Pancreas (tissue), 10 donors: ENCODE data around the gene PRR14L. TPM values are rescaled to one million over a fixed set of nuclear protein-coding genes. Genes with fewer than 3 reads are reported as not detected.
"Not testable (repeated sequence)": the region's sequence is repeated elsewhere in the genome, so short reads cannot be mapped to it uniquely, and the experiment has no call there.

Source experiments
- ATAC-seq, 4 donors: fragments of 200-7000 bp; cut with Tn5 transposase; one replicate each; pipeline versions ENCODE4 v1.8.0 to v1.9.1; 2020; ENCODE audit warnings: mild to moderate bottlenecking in 4 of 4, moderate library complexity in 4 of 4
- DNase-seq, 6 donors: peaks; one replicate each; pipeline ENCODE4 v3.0.0-alpha.2; 2020
- FAIRE-seq: peaks from 2 replicates; lab custom pipeline; 2012; peaks lifted over from hg19 to GRCh38; lab: Jason Lieb, UNC
- H3K27ac ChIP-seq, 4 donors: fragments of 200-600 bp; sonication (generic); 1 replicate in 3 of 4; 2 replicates in 1 of 4; pipeline versions ENCODE4 v1.5.0 to v1.8.0; 2020
- H3K27me3 ChIP-seq, 4 donors: fragments of 200-600 bp; one replicate each; pipeline ENCODE4 v1.8.0; 2021
- H3K36me3 ChIP-seq, 3 donors: fragments of 200-600 bp; sonication (generic) in 1 of 3; one replicate each; pipeline versions ENCODE4 v1.5.0 to v1.8.0; 2020 to 2021
- H3K4me1 ChIP-seq, 3 donors: fragments of 200-600 bp; one replicate each; pipeline ENCODE4 v1.8.0; 2021
- H3K4me3 ChIP-seq, 4 donors: fragments of 200-600 bp; sonication (generic) in 2 of 4; one replicate each; pipeline versions ENCODE4 v1.5.0 to v1.8.0; 2020 to 2021
- H3K9me3 ChIP-seq, 4 donors: fragments of 200-600 bp; one replicate each; pipeline ENCODE4 v1.8.0; 2021
- CTCF ChIP-seq, 4 donors: fragments of 200-600 bp; sonication (generic) in 3 of 4; IDR thresholded peaks; one replicate each; pipeline versions ENCODE4 v1.5.0 to v1.8.0; 2021; ENCODE audit warnings: antibody characterized with exemption in 4 of 4
- WGBS, 2 donors: extraction: QIAGEN DNeasy Blood & Tissue Kit; methylation state at CpG; one replicate each; pipeline ENCODE4 v1.1.7; 2013; 5-methylcytosine and 5-hydroxymethylcytosine counted together
- intact Hi-C, 3 donors: fragments of 100-400 bp; cut with DNase I; formaldehyde crosslinking; loops; one replicate each; pipeline versions ENCODE4 v1.11.1 to v1.14.2; 2022
- polyA plus RNA-seq, 2 donors: library from polyadenylated mRNA; stranded (reverse); fragments of 200-250 nt; gene quantifications; one replicate each; pipeline ENCODE4 v1.2.3, GENCODE V29; 2013
- total RNA-seq, 6 donors: library from RNA; stranded (reverse); fragmentation: NEBNext Ultra II Directional in 4 of 6; extraction: Animal tissue kit (Norgen Biotek cat#: 25700) in 4 of 6; gene quantifications; one replicate each; pipeline versions ENCODE4 v1.2.1 to v1.2.4, GENCODE V29; 2021 to 2023
- donor health status: healthy with polysubstance abuse.
- donor health status: DM: no; HTN: no; CAD: no; lungs with moderate emphysema.
- donor health status: DM: no; HTN: no; CAD: no.
- donor health status: control.
- donor health status: control.
- donor health status: Bipolar disorder and iron deficiency.
- donor health status: DM: yes; HTN: yes; CAD: no.
- donor health status: DM: no; HTN: no; CAD: no.
- donor health status: DM: no; HTN: no; CAD: no.
- donor health status: DM: yes; HTN: yes; CAD: no.

Gene PRR14L
- total and polyA plus RNA-seq, 8 donors = 5.3 to 32.8 (median 17.6) TPM

- intact Hi-C loops = no loop called here
- no peak overlapping the region for H3K4me3 ChIP-seq
- DNase-seq (no peak), FAIRE-seq (no peak), ATAC-seq (no peak)
- no peaks in the 10 kb centered on the region for H3K27me3 ChIP-seq
- peaks cover 0 to under 1% (median 0%) of the 10 kb centered on the region in 3 donors for H3K36me3 ChIP-seq
- WGBS, 2 donors = 88 to 94% methylated on average over 17 of the region's 17 CpGs
- no peaks in the 10 kb centered on the region for H3K4me1 ChIP-seq
- TF ChIP-seq CTCF (IDR thresholded peaks at IDR 0.05) = no peak
- H3K9me3 ChIP-seq = no peaks in the 10 kb centered on the region
- peak overlapping the region in 1 of 4 donors; percentile 37 for H3K27ac ChIP-seq
These were observed 68.3 kb downstream of the PRR14L start for GRCh38 chr22:31681349-31682345.

- FAIRE-seq (no peak), DNase-seq (no peak), ATAC-seq (no peak)
- Histone ChIP-seq H3K4me3 (no peak overlapping the region), H3K27ac (peak overlapping the region in 2 of 4 donors; percentile 30 to 52), H3K9me3 (no peaks in the 10 kb centered on the region), H3K4me1 (peaks cover 0 to 3% (median 2%) of the 10 kb centered on the region in 3 donors), H3K27me3 (no peaks in the 10 kb centered on the region), H3K36me3 (no peaks in the 10 kb centered on the region)
- no peak for TF ChIP-seq CTCF (IDR thresholded peaks at IDR 0.05)
- intact Hi-C loops = no loop called here
- WGBS, 2 donors = 63 to 65% methylated on average over 9 of the region's 9 CpGs
These were observed 69.0 kb downstream of the PRR14L start for GRCh38 chr22:31680861-31681341.

GRCh38 chr22:31678748-31679147, 71.2 kb downstream of the PRR14L start:
- intact Hi-C loops = loop anchor here in 1 of 3 donors (10.0 kb wide), 1 partner anchor 46 kb away; no protein-coding TSS in a partner anchor
- TF ChIP-seq CTCF (IDR thresholded peaks at IDR 0.05) = no peak
- Histone ChIP-seq H3K9me3 (no peaks in the 10 kb centered on the region), H3K36me3 (no peaks in the 10 kb centered on the region), H3K27ac (no peak overlapping the region), H3K4me1 (peaks cover 0 to 3% (median 2%) of the 10 kb centered on the region in 3 donors), H3K27me3 (no peaks in the 10 kb centered on the region), H3K4me3 (no peak overlapping the region)
- no peak for ATAC-seq
- FAIRE-seq = no peak
- 78 to 84% methylated on average over 7 of the region's 7 CpGs for WGBS, 2 donors
- no peak for DNase-seq

GRCh38 chr22:31676700-31677099, 73.2 kb downstream of the PRR14L start:
- H3K4me1 ChIP-seq = peaks cover 0 to 3% (median 2%) of the 10 kb centered on the region in 3 donors
- H3K9me3 ChIP-seq = no peaks in the 10 kb centered on the region
- FAIRE-seq = peak; percentile 37
- H3K4me3 ChIP-seq = peak overlapping the region in 3 of 4 donors; percentile 19 to 38 (median 32)
- peak; percentile 100 for ATAC-seq
- TF ChIP-seq CTCF (IDR thresholded peaks at IDR 0.05) = no peak
- no peaks in the 10 kb centered on the region for H3K27me3 ChIP-seq
- H3K27ac ChIP-seq = peak overlapping the region in 3 of 4 donors; percentile 28 to 39 (median 33)
- H3K36me3 ChIP-seq = no peaks in the 10 kb centered on the region
- peak; percentile 93 to 98 (median 97) for DNase-seq
- intact Hi-C loops = loop anchor here in 1 of 3 donors (10.0 kb wide), 1 partner anchor 48 kb away; no protein-coding TSS in a partner anchor
- WGBS, 2 donors = 2% methylated on average over 23 to 25 of the region's 25 CpGs

GRCh38 chr22:31674219-31674618, 75.7 kb downstream of the PRR14L start:
- 87 to 92% methylated on average over 5 of the region's 5 CpGs for WGBS, 2 donors
- not testable (repeated sequence) for H3K4me3 ChIP-seq, H3K4me1 ChIP-seq, ATAC-seq, FAIRE-seq, H3K36me3 ChIP-seq, H3K9me3 ChIP-seq, H3K27ac ChIP-seq, H3K27me3 ChIP-seq, DNase-seq
- intact Hi-C loops = loop anchor here in 1 of 3 donors (10.0 kb wide), 1 partner anchor 51 kb away; no protein-coding TSS in a partner anchor

GRCh38 chr22:31668849-31669248, 81.1 kb downstream of the PRR14L start:
- intact Hi-C loops = loop anchor here in 1 of 3 donors (10.0 kb wide), 1 partner anchor 296 kb away; no protein-coding TSS in a partner anchor
- H3K9me3 ChIP-seq, DNase-seq, ATAC-seq, H3K27ac ChIP-seq, H3K4me3 ChIP-seq, FAIRE-seq, H3K36me3 ChIP-seq, H3K27me3 ChIP-seq, H3K4me1 ChIP-seq: not testable (repeated sequence)
- 77 to 92% methylated on average over 4 of the region's 4 CpGs for WGBS, 2 donors
